WERI-Rb-1 (cell line): Measurements from ENCODE around the gene TBCB.

Source experiments
- DNase-seq: peaks from one replicate; pipeline ENCODE4 v3.0.0-alpha.2; 2020
- H3K27ac ChIP-seq: fragments of 250-450 bp; sonication (Bioruptor Pico); 2 replicates; pipeline ENCODE4 v1.5.1; 2020; ENCODE audit warnings: mild to moderate bottlenecking, moderate library complexity
- H3K27me3 ChIP-seq: fragments of 250-450 bp; sonication (Bioruptor Pico); 2 replicates; pipeline ENCODE4 v1.5.1; 2021; ENCODE audit warnings: mild to moderate bottlenecking, low read depth, moderate library complexity; ENCODE audit not compliant: insufficient read depth, severe bottlenecking
- H3K36me3 ChIP-seq: fragments of 250-450 bp; sonication (Bioruptor Pico); 2 replicates; pipeline ENCODE4 v1.5.1; 2020; ENCODE audit warnings: mild to moderate bottlenecking, moderate library complexity
- H3K4me3 ChIP-seq: 2 replicates; pipeline ENCODE4 v1.5.1; 2011; ENCODE audit warnings: low read depth, mild to moderate bottlenecking, control low read depth, low read length
- H3K9me3 ChIP-seq: fragments of 250-450 bp; sonication (Bioruptor Pico); 2 replicates; pipeline ENCODE4 v1.5.1; 2021; ENCODE audit warnings: mild to moderate bottlenecking, moderate library complexity; ENCODE audit not compliant: severe bottlenecking
- TF ChIP-seq, protein P1 (sequence below): IDR thresholded peaks from 2 replicates; pipeline ENCODE4 v1.5.1; 2011; ENCODE audit warnings: low read depth, mild to moderate bottlenecking, control low read depth, inconsistent platforms, low read length

The TBCB gene

DNA sequence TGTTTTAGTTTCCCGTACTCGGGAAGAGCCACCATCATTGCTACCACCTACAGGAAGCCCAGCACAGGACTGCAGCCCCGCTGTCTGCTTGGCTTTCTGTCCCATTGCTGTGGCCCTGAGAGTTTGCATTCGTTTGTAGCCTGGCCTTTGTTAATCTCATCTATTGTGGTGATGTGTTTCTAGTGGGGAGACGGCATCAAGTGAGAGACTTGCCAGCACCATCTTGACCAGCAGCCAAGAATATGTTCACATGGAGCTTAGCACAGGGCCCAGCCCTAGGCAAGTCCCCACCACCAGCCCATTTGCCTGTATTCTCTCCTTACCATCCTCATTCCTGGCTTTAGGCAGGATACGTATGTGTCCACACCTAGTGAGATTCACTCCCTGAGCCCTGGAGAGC lies 21.6 kb upstream of the TBCB start:
- Histone ChIP-seq H3K27me3 (no peaks in the 10 kb centered on the region), H3K36me3 (peaks cover 58% of the 10 kb centered on the region), H3K27ac (no peak overlapping the region), H3K9me3 (no peaks in the 10 kb centered on the region), H3K4me3 (no peak overlapping the region)
- DNase-seq = no peak
- TF ChIP-seq, protein P1, sequence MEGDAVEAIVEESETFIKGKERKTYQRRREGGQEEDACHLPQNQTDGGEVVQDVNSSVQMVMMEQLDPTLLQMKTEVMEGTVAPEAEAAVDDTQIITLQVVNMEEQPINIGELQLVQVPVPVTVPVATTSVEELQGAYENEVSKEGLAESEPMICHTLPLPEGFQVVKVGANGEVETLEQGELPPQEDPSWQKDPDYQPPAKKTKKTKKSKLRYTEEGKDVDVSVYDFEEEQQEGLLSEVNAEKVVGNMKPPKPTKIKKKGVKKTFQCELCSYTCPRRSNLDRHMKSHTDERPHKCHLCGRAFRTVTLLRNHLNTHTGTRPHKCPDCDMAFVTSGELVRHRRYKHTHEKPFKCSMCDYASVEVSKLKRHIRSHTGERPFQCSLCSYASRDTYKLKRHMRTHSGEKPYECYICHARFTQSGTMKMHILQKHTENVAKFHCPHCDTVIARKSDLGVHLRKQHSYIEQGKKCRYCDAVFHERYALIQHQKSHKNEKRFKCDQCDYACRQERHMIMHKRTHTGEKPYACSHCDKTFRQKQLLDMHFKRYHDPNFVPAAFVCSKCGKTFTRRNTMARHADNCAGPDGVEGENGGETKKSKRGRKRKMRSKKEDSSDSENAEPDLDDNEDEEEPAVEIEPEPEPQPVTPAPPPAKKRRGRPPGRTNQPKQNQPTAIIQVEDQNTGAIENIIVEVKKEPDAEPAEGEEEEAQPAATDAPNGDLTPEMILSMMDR = no peak

DNA sequence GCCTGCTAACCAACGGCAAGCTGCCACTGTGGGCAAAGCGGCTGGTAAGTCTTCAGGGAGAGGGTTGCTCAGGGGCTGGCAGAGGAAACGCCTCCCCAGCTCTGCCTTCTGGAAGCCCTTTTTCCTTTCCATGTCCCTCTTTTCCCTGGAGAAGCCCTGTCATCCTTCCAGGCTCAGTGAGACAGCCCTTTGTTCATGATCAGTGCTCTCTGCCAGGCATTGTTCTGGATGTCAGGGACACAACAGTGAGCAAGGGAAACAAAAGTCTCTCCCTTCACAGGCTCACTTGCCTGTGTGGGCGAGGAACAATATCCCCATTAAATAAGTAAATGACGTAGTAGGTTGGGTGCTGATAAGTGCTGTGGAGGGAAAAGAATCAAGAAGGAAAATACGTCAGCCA lies 18.2 kb upstream of the TBCB start:
- peaks cover 63% of the 10 kb centered on the region for H3K36me3 ChIP-seq
- H3K27me3 ChIP-seq = no peaks in the 10 kb centered on the region
- no peak overlapping the region for H3K27ac ChIP-seq
- DNase-seq = no peak
- H3K4me3 ChIP-seq = no peak overlapping the region
- TF ChIP-seq, protein P1 = no peak
- H3K9me3 ChIP-seq = no peaks in the 10 kb centered on the region

DNA sequence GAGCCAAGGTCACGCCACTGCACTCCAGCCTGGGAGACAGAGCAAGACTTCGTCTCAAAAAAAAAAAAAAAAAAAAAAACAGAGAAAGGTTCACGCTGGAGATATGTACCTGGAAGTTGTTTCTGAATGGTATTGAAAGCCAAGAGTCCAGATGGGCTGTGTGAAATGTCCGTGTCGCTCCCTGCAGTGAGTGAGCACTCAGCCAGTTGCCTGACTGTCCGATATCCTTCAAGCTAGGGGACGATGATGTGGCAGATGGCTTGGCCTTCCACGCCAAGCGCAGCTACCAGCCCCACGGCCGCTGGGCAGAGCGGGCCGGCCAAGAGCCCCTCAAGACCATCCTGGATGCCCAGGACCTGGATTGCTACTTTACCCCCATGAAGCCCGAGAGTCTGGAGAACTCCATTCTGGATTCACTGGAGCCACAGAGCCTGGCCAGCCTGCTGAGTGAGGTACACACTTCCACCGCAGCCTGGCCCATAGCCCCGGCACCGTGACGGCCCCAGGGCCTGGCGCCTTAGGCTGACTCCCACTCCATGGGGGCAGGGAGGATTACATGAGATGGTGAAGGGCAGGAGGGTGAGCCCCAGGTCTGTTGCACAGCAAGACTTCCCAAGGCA lies 16.0 kb upstream of the TBCB start:
- H3K36me3 ChIP-seq = peaks cover 69% of the 10 kb centered on the region
- H3K27ac ChIP-seq = no peak overlapping the region

DNA sequence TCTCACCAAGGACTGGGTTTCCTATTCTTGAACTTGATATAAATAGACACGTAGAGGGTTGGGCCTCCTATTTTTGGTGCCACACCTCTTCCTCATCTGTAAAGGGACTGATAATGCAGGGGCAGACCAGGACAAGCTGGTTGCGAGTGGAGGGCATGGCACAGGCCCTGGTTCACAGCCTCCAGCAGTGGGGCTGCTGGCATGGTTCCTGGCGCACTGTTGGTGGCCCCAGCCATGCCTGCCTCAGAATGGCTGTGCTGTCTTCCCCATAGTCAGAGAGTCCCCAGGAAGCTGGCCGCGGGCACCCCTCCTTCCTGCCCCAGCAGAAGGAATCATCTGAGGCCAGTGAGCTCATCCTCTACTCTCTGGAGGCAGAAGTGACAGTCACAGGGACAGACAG lies 14.8 kb upstream of the TBCB start:
- H3K36me3 ChIP-seq = peaks cover 71% of the 10 kb centered on the region
- no peak for DNase-seq
- TF ChIP-seq, protein P1 = no peak
- no peak overlapping the region for H3K4me3 ChIP-seq
- H3K27ac ChIP-seq = no peak overlapping the region
- no peaks in the 10 kb centered on the region for H3K27me3 ChIP-seq
- no peaks in the 10 kb centered on the region for H3K9me3 ChIP-seq

More for the DNA sequence above, 16.0 kb upstream of the TBCB start:
- no peak overlapping the region for H3K4me3 ChIP-seq
- no peaks in the 10 kb centered on the region for H3K9me3 ChIP-seq
- no peak for DNase-seq
- TF ChIP-seq, protein P1 = no peak
- no peaks in the 10 kb centered on the region for H3K27me3 ChIP-seq

DNA sequence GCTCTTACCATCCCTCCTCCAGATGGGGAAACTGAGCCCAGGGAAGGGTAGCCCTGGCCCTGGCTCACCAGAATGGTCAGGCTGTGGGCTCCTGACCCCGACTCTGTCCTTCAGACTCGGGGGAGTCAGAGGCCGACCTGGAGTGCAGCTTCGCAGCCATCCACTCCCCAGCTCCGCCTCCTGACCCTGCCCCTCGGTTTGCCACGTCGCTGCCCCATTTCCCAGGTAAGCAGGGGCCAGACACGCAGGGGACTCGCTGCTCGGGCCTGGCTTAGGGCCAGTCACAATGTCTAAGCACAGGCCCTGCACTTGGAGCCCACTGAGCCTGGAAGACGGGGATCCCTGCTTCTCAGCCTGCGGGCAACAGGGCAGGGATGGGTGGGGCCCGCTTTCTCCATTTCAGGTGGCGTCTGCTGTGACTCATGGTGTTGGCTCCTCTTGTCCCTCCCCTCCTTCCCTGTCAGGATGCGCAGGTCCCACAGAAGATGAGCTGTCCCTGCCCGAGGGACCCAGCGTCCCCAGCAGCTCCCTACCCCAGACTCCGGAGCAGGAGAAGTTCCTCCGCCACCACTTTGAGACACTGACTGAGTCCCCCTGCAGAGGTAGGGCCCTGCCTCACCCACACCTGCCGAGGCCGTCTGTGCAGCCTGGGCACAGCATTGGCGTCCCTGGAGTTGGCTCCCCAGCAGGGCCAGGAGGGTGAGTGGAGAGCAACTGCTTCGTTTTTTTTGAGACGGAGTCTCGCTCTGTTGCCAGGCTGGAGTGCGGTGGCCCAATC lies 13.5 kb upstream of the TBCB start:
- Histone ChIP-seq H3K4me3 (no peak overlapping the region), H3K36me3 (peaks cover 72% of the 10 kb centered on the region), H3K9me3 (no peaks in the 10 kb centered on the region), H3K27ac (no peak overlapping the region), H3K27me3 (no peaks in the 10 kb centered on the region)
- TF ChIP-seq, protein P1 = no peak
- no peak for DNase-seq
